ENCODE measurements around the gene GRIP1.

GRIP1 gene

GRCh38 chr12:66491853-66492252 is 187.0 kb downstream of the GRIP1 start:
- DNase-seq (ENCODE audit: insufficient read length, low spot score) (no peak), FAIRE-seq (no peak)

GRCh38 chr12:66482351-66483203 is 196.3 kb downstream of the GRIP1 start:
- no peak for FAIRE-seq

GRCh38 chr12:66467932-66468331 is 210.9 kb downstream of the GRIP1 start:
- DNase-seq (ENCODE audit: insufficient read length, low spot score) = no peak
- FAIRE-seq = no peak

More at GRCh38 chr12:66482351-66483203, 196.3 kb downstream of the GRIP1 start:
- DNase-seq (ENCODE audit: insufficient read length, low spot score) = no peak

- DNase-seq (ENCODE audit: insufficient read length, low spot score) (no peak), FAIRE-seq (no peak)
These were observed 217.5 kb downstream of the GRIP1 start for GRCh38 chr12:66461331-66461730.

- DNase-seq (ENCODE audit: insufficient read length, low spot score) (no peak), FAIRE-seq (no peak)
These were observed 218.9 kb downstream of the GRIP1 start for GRCh38 chr12:66459944-66460482.

- no peak for DNase-seq (ENCODE audit: insufficient read length, low spot score)
- no peak for FAIRE-seq
These were observed 222.3 kb downstream of the GRIP1 start for GRCh38 chr12:66456612-66457011.

GRCh38 chr12:66453844-66454243 is 225.0 kb downstream of the GRIP1 start:
- no peak for FAIRE-seq
- DNase-seq (ENCODE audit: insufficient read length, low spot score) = no peak

- FAIRE-seq (no peak), DNase-seq (ENCODE audit: insufficient read length, low spot score) (no peak)
These were observed 225.8 kb downstream of the GRIP1 start for GRCh38 chr12:66453120-66453519.

- FAIRE-seq (no peak), DNase-seq (ENCODE audit: insufficient read length, low spot score) (no peak)
These were observed 229.3 kb downstream of the GRIP1 start for GRCh38 chr12:66449531-66449930.

- no peak for FAIRE-seq
- no peak for DNase-seq (ENCODE audit: insufficient read length, low spot score)
These were observed 231.2 kb downstream of the GRIP1 start for GRCh38 chr12:66447643-66448042.

GRCh38 chr12:66446276-66446675 is 232.6 kb downstream of the GRIP1 start:
- FAIRE-seq (no peak), DNase-seq (ENCODE audit: insufficient read length, low spot score) (no peak)

GRCh38 chr12:66441905-66442559 is 236.8 kb downstream of the GRIP1 start:
- DNase-seq (ENCODE audit: insufficient read length, low spot score) (no peak), FAIRE-seq (no peak)

- peak; percentile 6 for DNase-seq (ENCODE audit: insufficient read length, low spot score)
- FAIRE-seq = no peak
These were observed 240.3 kb downstream of the GRIP1 start for GRCh38 chr12:66438601-66439000.

- FAIRE-seq = no peak
- DNase-seq (ENCODE audit: insufficient read length, low spot score) = no peak
These were observed 248.8 kb downstream of the GRIP1 start for GRCh38 chr12:66430106-66430505.

- DNase-seq (ENCODE audit: insufficient read length, low spot score) (no peak), FAIRE-seq (no peak)
These were observed 250.0 kb downstream of the GRIP1 start for GRCh38 chr12:66428870-66429269.

GRCh38 chr12:66428261-66428660 is 250.6 kb downstream of the GRIP1 start:
- no peak for FAIRE-seq
- no peak for DNase-seq (ENCODE audit: insufficient read length, low spot score)

- FAIRE-seq (no peak), DNase-seq (ENCODE audit: insufficient read length, low spot score) (no peak)
These were observed 252.2 kb downstream of the GRIP1 start for GRCh38 chr12:66426696-66427095.

- FAIRE-seq (no peak), DNase-seq (ENCODE audit: insufficient read length, low spot score) (no peak)
These were observed 255.6 kb downstream of the GRIP1 start for GRCh38 chr12:66423266-66423665.

- DNase-seq (ENCODE audit: insufficient read length, low spot score) (no peak), FAIRE-seq (no peak)
These were observed 260.0 kb downstream of the GRIP1 start for GRCh38 chr12:66418908-66419307.

GRCh38 chr12:66417217-66417616 is 261.7 kb downstream of the GRIP1 start:
- FAIRE-seq = no peak
- DNase-seq (ENCODE audit: insufficient read length, low spot score) = no peak

GRCh38 chr12:66409195-66409871 is 269.5 kb downstream of the GRIP1 start:
- no peak for FAIRE-seq
- no peak for DNase-seq (ENCODE audit: insufficient read length, low spot score)

Measured in HTR-8/SVneo (cell line).